ENCODE results near the gene SHISA7.

SHISA7 gene

GRCh38 chr19:55439052-55439451 lies 4.0 kb downstream of the SHISA7 start:
- no peak overlapping the region for H3K27ac ChIP-seq
- no peak for TF ChIP-seq CTCF (conservative IDR thresholded peaks at IDR 0.05)

- no peak for TF ChIP-seq CTCF (conservative IDR thresholded peaks at IDR 0.05)
- no peak overlapping the region for H3K27ac ChIP-seq
These were observed 5.7 kb downstream of the SHISA7 start for GRCh38 chr19:55437410-55437809.

DNA sequence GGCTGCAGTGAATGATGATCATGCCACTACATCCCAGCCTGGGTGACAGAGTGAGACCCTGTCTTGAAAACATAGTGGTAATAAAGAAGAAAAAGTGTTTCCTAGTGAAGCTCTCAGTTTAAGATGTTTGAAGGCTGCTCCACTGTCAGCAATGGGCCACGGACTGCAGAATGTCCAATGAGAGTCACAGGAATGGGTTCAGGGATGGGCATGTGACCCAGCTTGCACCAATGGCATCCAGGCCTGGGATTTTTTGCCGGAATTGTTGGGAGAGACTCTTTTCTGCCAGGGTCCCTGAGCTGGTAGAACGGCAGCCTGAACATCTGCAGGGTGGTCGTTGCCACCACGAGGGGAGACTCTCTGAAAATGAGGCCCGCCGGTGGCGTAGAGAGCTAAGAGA lies 6.3 kb downstream of the SHISA7 start:
- no peak for TF ChIP-seq CTCF (conservative IDR thresholded peaks at IDR 0.05)

GRCh38 chr19:55435020-55435419 lies 8.1 kb downstream of the SHISA7 start:
- H3K27ac ChIP-seq: no peak overlapping the region
- no peak for TF ChIP-seq CTCF (conservative IDR thresholded peaks at IDR 0.05)

More for the DNA sequence above, 6.3 kb downstream of the SHISA7 start:
- H3K27ac ChIP-seq: no peak overlapping the region

DNA sequence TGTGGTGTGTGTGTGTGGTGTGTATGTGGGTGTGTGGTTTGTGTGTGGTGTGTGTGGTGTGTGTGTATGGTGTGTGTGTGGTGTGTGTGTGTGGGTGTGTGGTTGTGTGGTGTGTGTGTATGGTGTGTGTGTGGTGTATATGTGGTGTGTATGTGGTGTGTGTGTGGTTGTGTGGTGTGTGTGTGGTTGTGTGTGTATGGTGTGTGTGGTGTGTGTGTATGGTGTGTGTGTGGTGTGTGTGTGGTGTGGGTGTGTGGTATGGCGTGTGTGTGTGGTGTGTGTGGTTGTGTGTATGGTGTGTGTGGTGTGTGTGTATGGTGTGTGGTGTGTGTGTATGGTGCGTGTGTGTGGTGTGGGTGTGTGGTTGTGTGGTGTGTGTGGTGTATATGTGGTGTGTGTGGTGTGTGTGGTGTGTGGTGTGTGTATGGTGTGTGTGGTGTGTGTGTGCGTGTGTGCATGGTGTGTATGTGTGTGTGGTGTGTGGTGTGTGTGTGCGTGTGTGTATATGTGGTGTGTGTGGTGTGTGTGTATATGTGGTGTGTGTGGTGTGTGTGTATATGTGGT lies 8.7 kb downstream of the SHISA7 start:
- no peak overlapping the region for H3K27ac ChIP-seq
- no peak for TF ChIP-seq CTCF (conservative IDR thresholded peaks at IDR 0.05)

DNA sequence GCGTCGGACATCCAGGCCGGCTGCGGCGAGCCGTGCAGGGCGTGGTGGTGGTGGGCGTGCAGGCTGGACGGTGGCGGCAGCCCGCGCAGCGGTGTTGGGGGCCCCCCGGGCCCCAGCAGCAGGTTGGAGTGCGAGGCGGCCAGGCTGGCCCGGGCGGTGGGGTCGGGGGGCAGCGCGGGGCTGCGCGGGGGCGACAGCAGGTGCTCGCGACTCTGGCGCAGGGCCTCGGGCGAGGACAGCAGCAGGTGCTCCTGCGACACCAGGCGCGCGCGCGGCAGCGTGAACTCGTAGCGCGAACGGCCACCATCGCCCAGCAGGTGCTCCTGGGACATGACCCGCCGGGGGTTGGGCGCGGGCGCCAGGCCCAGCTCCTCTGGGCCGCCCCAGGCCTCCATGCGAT lies 9.8 kb downstream of the SHISA7 start:
- H3K27ac ChIP-seq: no peak overlapping the region
- no peak for TF ChIP-seq CTCF (conservative IDR thresholded peaks at IDR 0.05)

- no peak overlapping the region for H3K27ac ChIP-seq
- no peak for TF ChIP-seq CTCF (conservative IDR thresholded peaks at IDR 0.05)
These were observed 10.7 kb downstream of the SHISA7 start for GRCh38 chr19:55432241-55432959.
